Activated CD4-positive, alpha-beta T cell treated with anti-CD3 and anti-CD28 coated beads, Interleukin-2, Interleukin-6, amounts not matched to agents 100 ng/mL and 50 ng/mL, durations not matched to agents 16 hours and 8 hours (primary cell): ENCODE data around the gene EFCAB11.
A peak's percentile ranks its signal among the peaks of the same experiment; 100 is the strongest.

Experiments used
- DNase-seq: peaks from one replicate; pipeline ENCODE4 v3.0.0-alpha.2; 2020

Gene EFCAB11

GRCh38 chr14:89956661-89957009 lies 2.1 kb upstream of the EFCAB11 start:
- DNase-seq: no peak

GRCh38 chr14:89955745-89956660 lies 1.5 kb upstream of the EFCAB11 start, which contains the start of gene TDP1:
TDP1 (plus strand) TSS chr14:89955927; CDS start chr14:89963115, 7,188 bp downstream.
- DNase-seq: peak; percentile 98

- DNase-seq: peak; percentile 11
These were observed 653 bp upstream of the EFCAB11 start for GRCh38 chr14:89955022-89955744.

- DNase-seq: no peak
These were observed 928 bp downstream of the EFCAB11 start for GRCh38 chr14:89953602-89954001.

- DNase-seq: no peak
These were observed 2.0 kb downstream of the EFCAB11 start for GRCh38 chr14:89952576-89952975.

GRCh38 chr14:89947344-89947743 lies 7.2 kb downstream of the EFCAB11 start:
- DNase-seq: no peak

GRCh38 chr14:89941830-89942377 lies 12.6 kb downstream of the EFCAB11 start:
- no peak for DNase-seq

GRCh38 chr14:89936654-89937185 lies 17.8 kb downstream of the EFCAB11 start:
- no peak for DNase-seq

GRCh38 chr14:89933002-89933401 lies 21.5 kb downstream of the EFCAB11 start:
- DNase-seq: no peak

GRCh38 chr14:89927186-89927865 lies 27.2 kb downstream of the EFCAB11 start:
- no peak for DNase-seq

- no peak for DNase-seq
These were observed 27.8 kb downstream of the EFCAB11 start for GRCh38 chr14:89926694-89927093.

- DNase-seq: no peak
These were observed 30.3 kb downstream of the EFCAB11 start for GRCh38 chr14:89924268-89924667.

- no peak for DNase-seq
These were observed 32.3 kb downstream of the EFCAB11 start for GRCh38 chr14:89922031-89922907.

GRCh38 chr14:89921346-89921745 lies 33.2 kb downstream of the EFCAB11 start:
- DNase-seq: no peak

GRCh38 chr14:89920056-89920455 lies 34.5 kb downstream of the EFCAB11 start:
- no peak for DNase-seq

- DNase-seq: no peak
These were observed 35.8 kb downstream of the EFCAB11 start for GRCh38 chr14:89918721-89919120.

GRCh38 chr14:89915114-89915878 lies 39.2 kb downstream of the EFCAB11 start:
- DNase-seq: peak; percentile 65

GRCh38 chr14:89912667-89913211 lies 41.8 kb downstream of the EFCAB11 start:
- no peak for DNase-seq

GRCh38 chr14:89912221-89912620 lies 42.3 kb downstream of the EFCAB11 start:
- DNase-seq: no peak
